ENCODE results near the gene TAP1.
A peak's percentile ranks its signal among the peaks of the same experiment; 100 is the strongest.

TAP1 gene

DNA sequence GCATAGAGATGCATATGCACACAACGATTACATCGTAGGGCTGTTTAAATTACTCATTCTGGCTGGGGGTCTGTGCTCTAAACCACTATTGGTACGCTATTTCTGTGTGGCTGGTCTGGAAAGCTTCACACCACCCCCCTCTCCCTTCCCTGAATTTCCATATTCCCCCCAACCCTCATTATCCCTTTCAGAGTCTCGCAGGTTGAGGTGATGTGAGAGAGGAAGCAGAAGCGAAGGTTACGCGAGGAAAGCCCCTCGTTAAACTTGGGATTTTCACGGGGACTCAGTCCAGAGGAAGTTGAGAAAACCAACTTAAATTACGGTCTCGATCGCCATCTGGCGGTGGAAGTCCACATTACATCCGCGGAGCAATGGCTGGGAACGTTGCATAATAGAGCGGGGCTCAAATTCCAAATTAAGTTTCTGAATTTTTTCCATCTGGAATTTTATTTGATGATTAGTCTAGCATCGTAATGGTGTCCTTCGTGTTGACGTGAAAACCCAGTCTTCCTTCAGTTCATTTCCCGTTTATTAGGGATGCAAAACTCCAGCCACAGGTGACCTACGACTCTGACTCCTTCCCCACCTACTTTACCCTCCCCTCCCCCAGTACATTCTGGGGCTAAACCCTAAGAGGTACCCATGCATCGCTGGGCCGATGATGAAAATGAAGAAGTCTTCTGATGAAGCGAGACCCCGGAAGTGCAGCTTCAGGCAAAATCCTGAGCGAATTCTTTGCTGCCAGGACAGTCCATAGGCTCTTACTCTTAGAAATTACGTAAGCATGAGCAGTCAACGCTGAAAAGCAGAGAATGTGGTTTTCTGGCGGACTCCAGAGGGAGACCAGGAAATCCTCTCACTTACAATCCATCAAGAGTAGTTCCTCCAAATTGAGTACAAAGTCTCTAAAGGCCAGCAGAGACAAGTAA lies 56.4 kb downstream of the TAP1 start:
- DNase-seq: peak; percentile 80
